A673 (cell line): Measurements from ENCODE around the gene CGNL1. TPM values are rescaled to one million over a fixed set of nuclear protein-coding genes. Genes with fewer than 3 reads are reported as not detected.

Experiments
- BruUV-seq: library from RNA; stranded (reverse); fragments of 400-500 nt; replicated peaks from 2 replicates; lab custom pipeline; 2021; lab: Mats Ljungman, UMichigan
- CTCF ChIA-PET: fragments of 300-600 bp; sonication (Branson Sonifier 250); formaldehyde crosslinking; loops from one replicate; lab custom pipeline; 2022; ENCODE audit warnings: antibody characterized with exemption; lab: Charles Lee
- POLR2A ChIA-PET: fragments of 300-600 bp; sonication (Branson Sonifier 250); formaldehyde crosslinking; loops from one replicate; lab custom pipeline; 2022; ENCODE audit warnings: antibody characterized with exemption; ENCODE audit not compliant: low non-redundant PET; lab: Charles Lee
- DNase-seq: peaks from one replicate; pipeline ENCODE4 v3.0.0-alpha.2; 2015; ENCODE audit warnings: low spot score
- H3K27ac ChIP-seq: fragments of 200-600 bp; sonication (generic); 2 replicates; pipeline ENCODE4 v1.5.1; 2016; ENCODE audit warnings: mixed run types, low read depth, mild to moderate bottlenecking, mixed read lengths, antibody characterized with exemption, low read length; ENCODE audit not compliant: poor library complexity, severe bottlenecking
- H3K27me3 ChIP-seq: fragments of 200-600 bp; sonication (generic); replicated peaks from 2 replicates; pipeline ENCODE4 v1.6.1; 2017; ENCODE audit warnings: mixed run types, low read depth, mild to moderate bottlenecking, mixed read lengths, antibody characterized with exemption, low read length; ENCODE audit not compliant: insufficient read depth, poor library complexity
- H3K36me3 ChIP-seq: fragments of 200-600 bp; sonication (generic); 2 replicates; pipeline ENCODE4 v1.6.1; 2016; ENCODE audit warnings: mixed run types, mild to moderate bottlenecking, mixed read lengths, antibody characterized with exemption, low read length; ENCODE audit not compliant: insufficient read depth, poor library complexity, severe bottlenecking
- H3K4me1 ChIP-seq: fragments of 200-600 bp; sonication (generic); 2 replicates; pipeline ENCODE4 v1.6.1; 2017; ENCODE audit warnings: mixed run types, mild to moderate bottlenecking, mixed read lengths, antibody characterized with exemption, low read length; ENCODE audit not compliant: insufficient read depth, poor library complexity, severe bottlenecking
- H3K4me3 ChIP-seq: fragments of 200-600 bp; sonication (generic); 2 replicates; pipeline ENCODE4 v1.5.1; 2016; ENCODE audit warnings: low read depth, mixed run types, mild to moderate bottlenecking, mixed read lengths, low read length; ENCODE audit not compliant: poor library complexity, severe bottlenecking
- H3K9me3 ChIP-seq: fragments of 200-600 bp; sonication (generic); 2 replicates; pipeline ENCODE4 v1.6.1; 2016; ENCODE audit warnings: mixed run types, low read depth, mild to moderate bottlenecking, mixed read lengths, antibody characterized with exemption, low read length; ENCODE audit not compliant: poor library complexity, severe bottlenecking
- CTCF ChIP-seq: fragments of 300-800, 200-600 bp; sonication (generic); conservative IDR thresholded peaks from 2 replicates; pipeline ENCODE4 v1.5.1; 2017; ENCODE audit warnings: low read depth, mild to moderate bottlenecking, antibody characterized with exemption, low read length, moderate library complexity, mixed read lengths
- EZH2 ChIP-seq: fragments of 200-600 bp; sonication (generic); IDR thresholded peaks from 2 replicates; pipeline ENCODE4 v1.6.1; 2017; ENCODE audit warnings: borderline replicate concordance, low read depth, mild to moderate bottlenecking, mixed read lengths, antibody characterized with exemption, low read length; ENCODE audit not compliant: poor library complexity, severe bottlenecking
- intact Hi-C: fragments of 100-400 bp; cut with micrococcal nuclease; formaldehyde crosslinking; loops from one replicate; pipeline ENCODE4 v1.10.0; 2022; ENCODE audit not compliant: unreplicated experiment
- total RNA-seq: library from RNA; stranded (reverse); gene quantifications from 2 replicates; pipeline ENCODE4 v1.2.3, GENCODE V29; 2021

The CGNL1 gene
- total RNA-seq, 1 experiment from 2014 or later = 0.58 TPM

GRCh38 chr15:57330619-57331340 is 45.5 kb upstream of the CGNL1 start:
- no peaks in the 10 kb centered on the region for H3K36me3 ChIP-seq
- no peak overlapping the region for H3K27ac ChIP-seq
- ChIA-PET CTCF (no interaction called here), POLR2A (no interaction called here)
- intact Hi-C loops = loop anchor here (10.0 kb wide), 1 partner anchor 186 kb away; no protein-coding TSS in a partner anchor
- no peaks in the 10 kb centered on the region for H3K27me3 ChIP-seq
- peaks cover 5% of the 10 kb centered on the region for H3K4me1 ChIP-seq
- no peak overlapping the region for H3K4me3 ChIP-seq
- no TSS peak for BruUV-seq
- TF ChIP-seq CTCF (no peak), EZH2 (no peak)
- H3K9me3 ChIP-seq = no peaks in the 10 kb centered on the region
- DNase-seq = no peak

- Histone ChIP-seq H3K9me3 (no peaks in the 10 kb centered on the region), H3K4me1 (peaks cover 5% of the 10 kb centered on the region), H3K4me3 (no peak overlapping the region), H3K27me3 (no peaks in the 10 kb centered on the region), H3K36me3 (no peaks in the 10 kb centered on the region), H3K27ac (no peak overlapping the region)
- CTCF ChIA-PET = interaction anchor here (0.8 kb wide), 1 partner anchor 195 kb away, joined by 3 read pairs; no protein-coding TSS in a partner anchor
- no peak for DNase-seq
- BruUV-seq = no TSS peak
- intact Hi-C loops = loop anchor here (10.0 kb wide), 1 partner anchor 188 kb away; no protein-coding TSS in a partner anchor
- POLR2A ChIA-PET = no interaction called here
- TF ChIP-seq CTCF (no peak), EZH2 (no peak)
Observed at GRCh38 chr15:57332326-57332725, 44.0 kb upstream of the CGNL1 start.

GRCh38 chr15:57333487-57333886 is 42.8 kb upstream of the CGNL1 start:
- Histone ChIP-seq H3K27me3 (no peaks in the 10 kb centered on the region), H3K27ac (no peak overlapping the region), H3K4me3 (no peak overlapping the region), H3K4me1 (no peaks in the 10 kb centered on the region), H3K9me3 (no peaks in the 10 kb centered on the region), H3K36me3 (no peaks in the 10 kb centered on the region)
- POLR2A ChIA-PET = no interaction called here
- CTCF ChIA-PET = no interaction called here
- BruUV-seq = no TSS peak
- TF ChIP-seq EZH2 (no peak), CTCF (no peak)
- intact Hi-C loops = loop anchor here (10.0 kb wide), 1 partner anchor 189 kb away; no protein-coding TSS in a partner anchor
- DNase-seq = no peak
